HL-60/S4 treated with phorbol 12-myristate 13-acetate at 8.2 ng/mL for 4 days and 3 days (cell line): ENCODE data around the gene PSG4.
"Not testable (repeated sequence)": the region's sequence is repeated elsewhere in the genome, so short reads cannot be mapped to it uniquely, and the experiment has no call there.

Experiments
- in situ Hi-C: fragments of 300-500 bp; cut with MboI; formaldehyde crosslinking; loops from 2 replicates; pipeline ENCODE4 v1.15.0; 2022; ENCODE audit warnings: low sequenced_read_pairs

PSG4 gene

DNA sequence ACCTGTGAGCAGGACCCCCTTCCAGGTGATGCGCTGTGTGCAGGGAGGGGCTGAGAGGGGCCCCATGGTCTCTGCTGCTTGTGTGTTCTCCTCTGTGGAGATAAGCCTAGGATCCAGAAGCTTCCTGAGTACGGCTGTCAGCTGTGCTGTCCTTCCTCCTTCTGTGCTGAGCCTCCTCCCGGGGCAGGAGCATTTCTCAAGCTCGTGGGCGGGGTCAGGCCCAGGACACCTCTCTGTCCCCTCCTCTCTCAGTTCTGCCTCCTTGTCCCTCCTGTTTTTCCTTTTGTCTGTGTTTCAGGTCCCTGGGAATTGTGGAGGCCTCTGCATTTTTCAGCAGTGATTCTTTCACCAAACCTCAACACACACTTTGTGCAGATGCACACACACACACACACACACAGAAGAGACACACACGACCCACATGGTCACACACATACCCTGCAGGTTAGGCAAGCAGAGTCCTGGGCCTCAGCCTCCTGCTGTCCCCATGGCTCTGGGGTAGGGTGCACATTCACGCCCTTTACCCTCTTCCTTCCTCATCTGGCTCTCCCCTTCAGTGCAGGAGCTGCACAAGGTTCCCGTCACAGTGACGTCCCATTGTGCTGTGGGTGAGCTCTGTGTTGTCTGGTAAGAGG lies at the start of gene PSG4:
Gene PSG4, minus strand, starts transcription at position 168 of the 635 bp plus-strand sequence. Its CDS starts 102 bp downstream, at position 66.
- in situ Hi-C loops: not testable (repeated sequence)

DNA sequence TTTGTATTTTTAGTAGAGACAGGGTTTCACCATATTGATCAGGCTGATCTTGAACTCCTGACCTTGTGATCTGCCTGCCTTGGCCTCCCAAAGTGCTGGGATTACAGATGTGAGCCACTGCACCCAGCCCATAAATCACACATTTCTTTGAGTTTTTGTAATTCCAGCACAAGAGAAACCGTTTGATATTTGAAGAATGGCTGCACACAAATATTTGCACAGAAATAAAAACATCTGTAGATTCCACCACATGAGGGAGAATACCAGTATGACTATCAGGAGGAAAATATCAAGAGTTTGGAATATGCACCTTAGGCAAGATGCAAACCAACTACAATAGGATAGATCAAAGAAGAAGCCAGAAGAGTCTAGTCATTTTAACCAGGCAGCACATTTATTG lies 46.0 kb upstream of the PSG4 start:
- in situ Hi-C loops: not testable (repeated sequence)

DNA sequence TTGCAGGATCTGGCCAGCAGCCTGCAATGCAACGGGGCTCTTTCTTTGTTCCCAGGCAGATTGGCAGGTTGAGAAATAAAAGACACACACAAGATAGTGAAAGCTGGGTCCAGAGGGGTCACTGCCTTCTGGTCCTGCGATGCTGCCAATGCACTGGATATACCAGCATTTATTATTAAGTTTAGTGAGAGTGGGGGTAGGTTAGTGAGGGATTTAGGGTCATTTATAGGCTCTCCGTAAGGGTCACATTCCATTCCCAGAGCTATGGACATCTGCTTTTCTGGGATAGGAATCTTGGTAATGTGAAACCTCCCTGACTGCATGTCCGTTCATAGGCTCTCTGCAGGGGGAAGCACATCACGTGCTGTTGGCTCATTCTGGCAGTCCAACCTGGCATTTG lies 44.9 kb upstream of the PSG4 start:
- in situ Hi-C loops: not testable (repeated sequence)

DNA sequence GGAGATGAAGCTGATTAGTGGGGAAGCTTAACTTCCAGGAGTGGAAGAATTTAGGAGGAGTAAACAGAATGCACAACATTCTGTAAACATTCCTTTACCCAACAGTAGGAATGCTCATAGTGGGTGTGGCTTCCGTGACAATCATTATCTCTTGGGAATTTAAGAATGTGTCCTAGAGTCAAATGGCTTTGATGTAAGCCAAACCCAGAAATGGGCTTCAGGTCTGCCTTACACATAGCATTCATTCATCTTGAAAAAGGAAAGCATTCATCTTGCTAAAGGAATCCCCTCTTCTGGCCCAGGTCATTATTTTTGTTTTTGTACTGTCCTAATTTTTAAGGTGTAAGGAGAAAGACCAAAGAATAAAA lies 43.2 kb upstream of the PSG4 start:
- in situ Hi-C loops: not testable (repeated sequence)

DNA sequence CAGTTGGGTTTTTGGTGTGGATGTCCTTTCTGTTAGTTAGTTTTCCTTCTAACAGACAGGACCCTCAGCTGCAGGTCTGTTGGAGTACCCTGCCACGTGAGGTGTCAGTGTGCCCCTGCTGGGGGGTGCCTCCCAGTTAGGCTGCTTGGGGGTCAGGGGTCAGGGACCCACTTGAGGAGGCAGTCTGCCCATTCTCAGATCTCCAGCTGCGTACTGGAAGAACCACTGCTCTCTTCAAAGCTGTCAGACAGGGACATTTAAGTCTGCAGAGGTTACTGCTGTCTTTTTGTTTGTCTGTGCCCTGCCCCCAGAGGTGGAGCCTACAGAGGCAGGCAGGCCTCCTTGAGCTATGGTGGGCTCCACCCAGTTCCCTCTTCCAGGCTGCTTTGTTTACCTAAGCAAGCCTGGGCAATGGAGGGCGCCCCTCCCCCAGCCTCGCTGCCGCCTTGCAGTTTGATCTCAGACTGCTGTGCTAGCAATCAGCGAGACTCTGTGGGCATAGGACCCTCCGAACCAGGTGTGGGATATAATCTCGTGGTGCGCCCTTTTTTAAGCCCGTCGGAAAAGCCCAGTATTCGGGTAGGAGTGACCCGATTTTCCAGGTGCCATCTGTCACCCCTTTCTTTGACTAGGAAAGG lies 41.9 kb upstream of the PSG4 start:
- in situ Hi-C loops: not testable (repeated sequence)

DNA sequence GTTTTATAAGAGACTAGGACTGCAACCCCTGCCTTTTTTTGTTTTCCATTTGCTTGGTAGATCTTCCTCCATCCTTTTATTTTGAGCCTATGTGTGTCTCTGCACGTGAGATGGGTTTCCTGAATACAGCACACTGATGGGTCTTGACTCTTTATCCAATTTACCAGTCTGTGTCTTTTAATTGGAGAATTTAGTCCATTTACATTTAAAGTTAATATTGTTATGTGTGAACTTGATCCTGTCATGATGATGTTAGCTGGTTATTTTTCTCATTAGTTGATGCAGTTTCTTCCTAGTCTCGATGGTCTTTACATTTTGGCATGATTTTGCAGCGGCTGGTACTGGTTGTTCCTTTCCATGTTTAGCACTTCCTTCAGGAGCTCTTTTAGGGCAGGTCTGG lies 40.4 kb upstream of the PSG4 start:
- in situ Hi-C loops: not testable (repeated sequence)

DNA sequence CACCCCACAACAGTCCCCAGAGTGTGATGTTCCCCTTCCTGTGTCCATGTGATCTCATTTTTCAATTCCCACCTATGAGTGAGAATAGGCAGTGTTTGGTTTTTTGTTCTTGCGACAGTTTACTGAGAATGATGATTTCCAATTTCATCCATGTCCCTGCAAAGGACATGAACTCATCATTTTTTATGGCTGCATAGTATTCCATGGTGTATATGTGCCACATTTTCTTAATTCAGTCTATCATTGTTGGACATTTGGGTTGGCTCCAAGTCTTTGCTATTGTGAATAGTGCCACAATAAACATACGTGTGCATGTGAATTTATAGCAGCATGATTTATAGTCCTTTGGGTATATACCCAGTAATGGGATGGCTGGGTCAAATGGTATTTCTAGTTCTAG lies 36.8 kb upstream of the PSG4 start:
- in situ Hi-C loops: not testable (repeated sequence)

DNA sequence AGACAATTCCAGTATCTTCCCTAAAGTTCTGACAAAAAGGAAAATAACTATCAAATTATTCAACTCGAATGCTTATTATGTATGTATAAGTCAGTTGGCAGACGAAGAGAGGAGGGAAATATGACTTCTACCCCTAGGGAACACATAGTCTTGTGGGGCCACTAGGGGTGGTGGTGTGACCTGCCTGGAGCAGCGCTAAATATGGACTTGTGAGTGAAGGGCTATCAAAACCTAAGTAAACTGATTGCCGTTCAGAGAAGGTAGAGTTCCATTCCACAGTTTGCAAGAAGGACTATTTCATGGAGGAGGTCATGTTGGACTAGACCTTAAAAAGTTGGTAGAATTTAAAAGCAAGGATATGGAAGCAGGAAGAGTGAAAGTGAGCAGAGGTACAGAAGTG lies 32.8 kb upstream of the PSG4 start:
- in situ Hi-C loops: not testable (repeated sequence)

DNA sequence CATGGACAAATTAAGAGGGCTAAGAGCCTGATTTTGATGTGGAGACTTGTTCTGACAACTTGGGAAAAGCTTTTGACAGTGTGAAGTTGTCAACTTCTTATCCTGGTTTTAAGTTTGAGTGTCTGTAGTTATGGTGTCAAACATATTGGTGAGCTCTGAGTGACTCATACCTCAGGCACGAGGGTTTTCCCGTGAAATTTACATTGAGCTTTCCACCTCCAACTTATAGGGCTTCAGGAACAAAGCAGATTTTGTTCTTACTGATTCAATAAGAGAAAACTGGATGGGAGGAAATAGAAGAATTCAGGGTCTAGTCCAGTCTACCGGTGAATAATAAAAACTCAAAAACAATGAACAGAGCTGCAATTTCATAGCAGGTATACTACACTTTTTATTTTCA lies 30.2 kb upstream of the PSG4 start:
- in situ Hi-C loops: not testable (repeated sequence)

DNA sequence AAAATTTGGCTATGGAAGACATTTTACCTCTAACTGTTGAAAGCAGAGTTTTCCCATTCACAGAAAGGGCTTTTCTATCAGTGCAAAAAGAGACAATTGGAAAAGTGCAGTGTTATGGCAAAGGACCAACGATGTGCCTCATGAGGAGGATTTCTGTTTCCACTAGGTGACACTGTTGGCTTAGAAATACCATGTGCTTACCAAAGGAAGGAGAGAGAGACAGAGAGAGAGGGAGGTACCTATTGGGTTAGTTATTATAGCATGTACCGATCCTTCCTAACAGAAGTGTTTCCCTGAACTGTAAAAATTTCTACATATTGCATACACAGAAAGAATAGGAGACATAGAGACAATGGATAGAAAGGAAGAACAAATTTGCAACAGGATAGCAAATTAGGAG lies 23.9 kb upstream of the PSG4 start:
- in situ Hi-C loops: no loop called here

DNA sequence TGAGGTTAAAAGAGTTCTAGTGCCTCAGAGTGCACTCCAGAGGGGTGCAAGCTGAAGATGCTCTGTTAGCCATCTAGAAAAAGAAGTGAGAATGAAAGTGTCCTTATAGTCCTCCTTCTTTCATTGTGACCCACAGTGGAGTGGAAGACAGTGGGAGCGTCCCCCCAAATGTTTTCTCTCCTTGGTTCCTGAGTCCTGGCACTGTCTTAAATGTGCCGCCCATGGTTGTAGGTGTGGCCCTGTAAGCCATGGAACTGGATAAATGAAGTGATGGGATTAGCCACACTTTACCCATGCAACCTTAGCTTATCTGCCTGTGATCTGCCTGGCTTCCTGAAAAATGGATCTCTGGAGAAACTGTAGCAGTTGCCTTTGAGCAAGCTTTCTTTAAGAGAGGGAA lies 23.3 kb upstream of the PSG4 start:
- in situ Hi-C loops: not testable (repeated sequence)

DNA sequence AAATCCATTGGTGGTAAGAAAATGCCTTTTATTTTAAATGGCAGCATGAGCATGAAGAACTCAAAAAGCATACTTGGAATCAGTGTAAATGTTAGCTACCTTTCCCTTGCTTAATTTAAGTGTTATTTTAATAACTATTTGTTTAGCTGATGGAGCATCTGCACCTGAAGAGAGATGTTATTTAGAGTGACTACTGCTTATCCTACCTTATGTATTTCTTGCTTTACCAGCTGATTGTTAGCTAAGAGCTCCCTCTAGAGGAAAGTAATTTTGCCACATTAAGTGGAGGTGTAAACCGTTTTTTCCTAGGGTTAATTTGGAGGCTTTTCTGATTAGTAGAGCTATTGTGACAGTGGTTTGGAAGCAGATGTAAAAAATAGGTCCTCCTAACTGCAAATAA lies 21.5 kb upstream of the PSG4 start:
- in situ Hi-C loops: not testable (repeated sequence)

DNA sequence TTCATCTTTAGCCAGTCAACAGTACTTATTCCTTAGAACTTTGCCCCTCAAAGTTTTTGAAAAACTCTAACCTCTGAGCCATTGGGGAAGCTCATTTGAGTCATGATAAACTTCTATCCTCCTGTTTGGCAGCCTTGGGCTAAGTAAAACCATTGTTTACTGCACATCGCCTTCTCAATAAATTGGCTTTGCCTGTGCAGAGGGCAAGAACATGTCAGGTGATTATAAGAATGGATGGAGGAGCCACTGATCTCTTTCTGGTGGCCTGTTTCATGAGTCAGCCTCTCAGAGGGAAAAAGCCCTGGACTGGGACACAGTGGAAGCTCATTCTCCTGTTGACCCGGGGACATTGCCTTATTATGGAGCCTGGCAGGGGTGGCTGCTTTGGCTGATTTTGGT lies 19.4 kb upstream of the PSG4 start:
- in situ Hi-C loops: no loop called here

DNA sequence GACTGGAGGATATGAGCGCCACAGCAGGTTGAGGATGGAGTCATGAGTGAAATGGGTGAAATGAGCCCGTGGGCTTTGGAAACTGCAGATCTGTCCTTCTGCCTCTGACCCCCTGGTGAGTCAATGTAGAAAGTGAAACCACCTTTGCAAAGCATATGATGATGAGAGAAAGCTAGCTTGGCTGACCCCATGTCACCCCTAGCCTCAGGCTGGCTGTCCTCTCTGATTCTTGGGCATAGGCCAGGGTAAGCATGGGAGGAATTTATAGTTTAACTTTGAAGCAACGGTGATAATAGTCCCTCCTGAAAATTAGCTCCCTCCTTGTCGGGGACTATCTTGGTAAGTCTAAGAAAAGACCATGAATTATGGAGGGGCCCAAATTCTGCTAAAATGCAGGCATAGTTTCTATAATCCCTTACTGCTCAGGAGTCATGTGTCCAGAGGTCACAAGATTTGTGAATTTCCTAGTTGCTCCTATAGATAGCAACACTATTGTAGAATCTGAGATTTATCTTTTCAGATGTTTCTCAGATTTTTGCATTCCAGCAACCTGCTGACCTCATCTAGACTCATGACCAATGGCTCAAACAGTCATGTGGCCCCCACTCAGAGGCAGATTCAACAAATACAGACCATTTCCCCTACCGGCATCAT lies 18.9 kb upstream of the PSG4 start:
- in situ Hi-C loops: not testable (repeated sequence)

DNA sequence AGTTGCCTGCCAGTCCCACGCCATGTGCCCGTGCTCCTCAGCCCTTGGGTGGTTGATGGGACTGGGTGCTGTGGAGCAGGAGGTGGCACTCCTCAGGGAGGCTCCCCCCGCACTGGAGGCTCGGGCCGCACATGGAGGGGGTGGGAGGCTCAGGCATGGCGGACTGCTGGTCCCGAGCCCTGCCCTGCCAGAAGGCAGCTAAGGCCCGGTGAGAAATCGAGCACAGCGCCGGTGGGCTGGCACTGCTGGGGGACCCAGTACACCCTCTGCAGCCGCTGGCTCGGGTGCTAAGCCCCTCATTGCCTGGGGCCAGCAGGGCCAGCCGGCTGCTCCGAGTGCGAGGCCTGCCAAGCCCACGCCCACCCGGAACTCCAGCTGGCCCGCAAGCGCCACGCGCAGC lies 16.5 kb upstream of the PSG4 start:
- in situ Hi-C loops: not testable (repeated sequence)

DNA sequence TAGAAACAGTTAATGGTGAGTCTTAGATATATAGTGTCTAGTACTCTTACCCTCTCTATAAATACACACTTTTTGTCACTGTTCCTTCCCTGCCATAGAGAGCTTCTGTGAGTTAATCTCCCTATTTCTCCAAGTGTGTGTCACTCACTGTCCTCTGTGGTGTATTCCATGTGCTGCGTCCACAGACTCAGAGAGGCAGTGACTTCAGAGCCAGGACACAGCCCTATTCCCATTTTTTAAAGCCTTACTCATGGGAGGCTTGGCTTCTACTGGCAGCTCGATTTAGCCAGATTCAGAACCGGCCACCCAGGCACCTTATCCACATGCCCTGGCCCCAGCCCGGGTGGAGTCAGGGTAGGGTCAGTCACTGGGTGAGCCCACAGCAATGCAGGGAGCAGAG lies 13.7 kb upstream of the PSG4 start:
- in situ Hi-C loops: not testable (repeated sequence)

DNA sequence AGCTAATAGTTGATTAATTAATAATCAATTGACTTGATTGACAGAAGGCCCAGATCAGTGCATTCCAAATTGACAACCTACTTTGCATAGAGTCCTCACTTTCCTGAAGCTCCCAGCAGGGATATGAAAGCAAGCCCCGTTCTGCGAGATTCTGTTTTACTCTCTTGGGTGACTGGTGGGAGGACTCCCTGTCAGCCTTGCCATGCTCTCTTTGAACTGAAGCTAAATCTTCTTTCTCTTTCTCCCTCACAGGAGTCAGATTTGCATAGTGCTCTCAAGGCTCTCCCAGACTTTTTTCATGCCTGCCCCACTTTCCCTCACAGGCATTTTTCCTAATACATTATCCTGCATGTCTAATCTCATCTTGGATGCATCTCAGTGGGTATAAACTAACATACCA lies 10.4 kb upstream of the PSG4 start:
- in situ Hi-C loops: not testable (repeated sequence)

DNA sequence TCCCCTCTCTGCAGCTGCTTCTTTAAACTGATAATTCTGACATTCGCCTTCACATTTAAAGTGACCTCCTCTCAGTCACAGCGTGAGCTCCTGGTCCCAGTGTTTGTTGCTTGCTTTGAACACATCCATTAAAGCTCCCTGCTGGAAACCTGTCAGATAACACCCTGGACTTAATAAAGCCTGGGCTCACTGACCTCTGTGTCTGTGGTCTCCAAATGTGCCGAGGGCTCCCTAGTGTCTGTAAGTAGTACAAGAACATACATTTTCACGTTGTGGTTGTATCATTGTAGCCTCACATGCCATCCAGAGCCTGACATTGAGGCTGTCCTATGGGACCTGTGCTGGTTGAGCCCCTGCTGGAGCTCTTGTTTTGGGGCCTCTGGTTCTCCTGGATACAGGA lies 2.6 kb upstream of the PSG4 start:
- in situ Hi-C loops: no loop called here

DNA sequence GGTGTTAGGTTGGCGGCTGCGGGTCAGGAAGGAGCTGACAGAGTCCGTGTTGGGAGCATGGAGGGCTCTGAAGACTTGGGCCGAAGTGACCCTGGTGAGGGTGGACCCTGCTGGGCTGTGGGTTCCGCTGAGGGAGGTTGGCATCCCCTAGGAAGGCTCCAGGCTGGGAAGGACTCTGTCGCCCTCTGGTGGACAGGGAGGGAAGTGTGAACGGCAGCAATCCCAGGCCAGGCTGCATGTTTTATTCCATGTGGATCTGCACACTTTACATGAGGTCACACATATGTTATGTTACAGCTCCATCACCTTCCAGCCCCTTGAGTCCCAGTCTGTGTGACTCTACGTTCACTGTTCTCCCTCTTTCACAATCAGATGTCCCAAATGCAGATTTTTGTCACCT lies 1.7 kb upstream of the PSG4 start:
- in situ Hi-C loops: not testable (repeated sequence)

DNA sequence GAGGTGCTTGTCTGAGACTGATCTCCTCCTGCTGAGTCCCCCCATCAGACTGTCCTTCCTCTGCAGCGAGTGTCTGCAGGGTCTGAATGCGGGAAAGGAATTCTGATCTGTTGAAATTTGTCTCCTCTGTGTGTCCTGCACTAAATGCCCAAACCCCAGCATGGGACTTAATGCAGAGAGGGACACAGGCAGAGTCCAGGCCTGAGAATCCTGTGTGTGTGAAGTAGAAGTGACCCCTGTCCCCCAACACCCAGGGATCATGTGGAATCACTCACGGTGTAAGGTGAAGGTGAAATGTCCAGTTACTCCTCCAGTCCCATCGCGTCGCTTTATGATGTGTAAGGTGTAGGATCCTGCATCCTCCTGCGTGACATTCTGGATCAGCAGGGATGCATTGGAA lies 1.8 kb downstream of the PSG4 start:
- in situ Hi-C loops: not testable (repeated sequence)

DNA sequence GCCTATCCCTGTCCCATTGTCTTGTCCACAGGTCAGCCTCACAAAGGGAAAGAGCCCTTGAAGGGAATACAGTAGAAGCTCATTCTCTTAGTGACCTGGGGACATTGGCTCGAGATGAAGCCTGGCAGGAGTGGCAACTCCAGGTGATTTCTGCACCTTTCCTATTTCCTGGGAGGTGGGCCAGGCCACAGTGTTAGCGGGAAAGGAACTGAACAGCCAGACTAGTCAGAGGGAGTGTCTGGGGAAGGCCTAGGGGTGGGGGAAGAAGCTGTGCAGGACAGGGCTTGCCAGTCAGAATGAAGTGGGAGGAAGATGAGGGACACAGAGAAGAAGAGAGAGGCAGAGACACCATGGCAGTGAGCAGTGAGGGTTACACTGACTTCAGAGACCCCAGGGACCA lies 3.5 kb downstream of the PSG4 start:
- in situ Hi-C loops: not testable (repeated sequence)

DNA sequence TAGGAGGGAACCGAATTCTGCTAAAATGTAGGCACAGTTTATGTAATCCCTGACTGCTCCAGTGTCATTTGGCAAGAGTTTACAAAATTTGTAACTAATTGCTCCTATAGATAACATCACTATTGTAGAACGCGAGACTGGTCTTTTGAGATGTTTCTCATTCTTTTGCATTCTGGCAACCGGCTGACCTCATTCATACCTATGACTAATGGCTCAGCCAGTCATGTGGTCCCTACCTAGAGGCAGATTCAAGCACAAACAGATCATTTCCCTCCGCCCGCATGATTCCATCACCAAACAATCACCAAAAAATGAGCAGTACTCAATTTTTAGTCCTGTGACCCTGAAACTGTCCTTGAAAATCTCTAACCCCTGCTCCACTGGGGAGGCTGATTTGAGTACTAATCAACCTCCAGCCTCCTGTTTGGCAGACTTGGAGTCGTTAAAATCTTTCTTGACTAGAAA lies 4.1 kb downstream of the PSG4 start:
- in situ Hi-C loops: not testable (repeated sequence)
